ENCODE data around the gene KATNB1.
A peak's percentile ranks its signal among the peaks of the same experiment; 100 is the strongest.

KATNB1 gene

GRCh38 chr16:57756424-57757325 lies 21.1 kb downstream of the KATNB1 start:
- DNase-seq (ENCODE audit: low spot score) = no peak

- peak; percentile 93 for DNase-seq (ENCODE audit: low spot score)
These were observed 21.8 kb downstream of the KATNB1 start for GRCh38 chr16:57757326-57757786.

DNA sequence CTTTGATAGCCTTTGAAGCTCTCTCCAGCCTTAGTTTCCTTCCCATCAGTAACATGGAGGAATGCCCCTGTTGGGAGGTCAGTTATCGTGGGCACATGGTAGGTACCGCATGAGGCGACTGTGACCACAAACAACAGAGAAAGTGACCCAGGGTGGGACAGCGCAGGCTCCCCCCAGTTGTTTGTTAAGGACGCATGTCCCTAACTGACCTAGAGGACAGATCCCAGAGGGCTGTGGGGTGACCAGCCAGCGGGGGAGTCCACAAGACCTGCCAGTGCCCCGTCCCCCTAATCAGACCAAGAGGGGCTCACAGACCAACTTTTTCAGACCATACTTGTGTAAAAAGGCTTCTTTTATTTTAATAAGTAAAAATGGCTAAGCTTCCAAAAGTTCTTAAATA lies 22.3 kb downstream of the KATNB1 start:
- DNase-seq (ENCODE audit: low spot score) = no peak

DNA sequence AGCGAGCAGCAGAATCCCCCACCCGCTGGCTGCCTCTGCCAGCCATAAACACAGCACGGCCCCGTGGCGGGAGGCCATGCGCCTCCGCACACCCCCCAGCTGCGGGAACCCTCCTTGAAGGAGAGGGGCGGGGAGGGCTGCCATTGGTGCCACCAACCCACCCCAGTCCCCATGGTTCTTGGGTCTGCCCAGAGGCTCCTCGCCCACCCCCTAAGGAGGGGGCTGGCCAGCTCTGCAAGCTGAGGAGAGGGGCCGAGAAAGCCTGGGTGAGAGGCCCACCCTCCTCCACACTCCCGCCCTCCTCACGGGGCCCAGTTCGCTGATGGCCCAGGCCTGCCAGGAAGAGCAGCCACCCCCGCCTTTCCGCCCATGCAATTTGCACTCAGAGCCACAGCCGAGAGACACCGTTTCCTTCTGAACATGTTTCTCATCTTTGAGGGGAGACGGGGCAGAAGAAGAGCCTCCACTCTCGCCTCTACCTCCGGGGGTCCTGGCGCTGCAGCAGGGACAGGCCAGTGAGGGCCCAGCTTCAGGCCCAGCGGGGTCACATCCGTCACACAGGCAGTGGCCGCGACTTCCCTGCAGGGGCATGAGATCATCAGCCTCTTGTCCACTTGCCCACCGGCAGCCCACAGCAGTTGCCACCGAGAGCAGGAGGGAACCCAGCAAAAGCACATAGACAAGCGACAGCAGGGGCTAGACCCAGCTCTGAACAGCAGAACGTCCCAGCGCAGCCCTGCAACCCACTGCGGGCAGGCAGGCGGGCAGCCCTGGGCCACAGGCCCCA lies 23.0 kb downstream of the KATNB1 start:
- no peak for DNase-seq (ENCODE audit: low spot score)

- DNase-seq (ENCODE audit: low spot score) = no peak
These were observed 23.6 kb downstream of the KATNB1 start for GRCh38 chr16:57759131-57759530.

DNA sequence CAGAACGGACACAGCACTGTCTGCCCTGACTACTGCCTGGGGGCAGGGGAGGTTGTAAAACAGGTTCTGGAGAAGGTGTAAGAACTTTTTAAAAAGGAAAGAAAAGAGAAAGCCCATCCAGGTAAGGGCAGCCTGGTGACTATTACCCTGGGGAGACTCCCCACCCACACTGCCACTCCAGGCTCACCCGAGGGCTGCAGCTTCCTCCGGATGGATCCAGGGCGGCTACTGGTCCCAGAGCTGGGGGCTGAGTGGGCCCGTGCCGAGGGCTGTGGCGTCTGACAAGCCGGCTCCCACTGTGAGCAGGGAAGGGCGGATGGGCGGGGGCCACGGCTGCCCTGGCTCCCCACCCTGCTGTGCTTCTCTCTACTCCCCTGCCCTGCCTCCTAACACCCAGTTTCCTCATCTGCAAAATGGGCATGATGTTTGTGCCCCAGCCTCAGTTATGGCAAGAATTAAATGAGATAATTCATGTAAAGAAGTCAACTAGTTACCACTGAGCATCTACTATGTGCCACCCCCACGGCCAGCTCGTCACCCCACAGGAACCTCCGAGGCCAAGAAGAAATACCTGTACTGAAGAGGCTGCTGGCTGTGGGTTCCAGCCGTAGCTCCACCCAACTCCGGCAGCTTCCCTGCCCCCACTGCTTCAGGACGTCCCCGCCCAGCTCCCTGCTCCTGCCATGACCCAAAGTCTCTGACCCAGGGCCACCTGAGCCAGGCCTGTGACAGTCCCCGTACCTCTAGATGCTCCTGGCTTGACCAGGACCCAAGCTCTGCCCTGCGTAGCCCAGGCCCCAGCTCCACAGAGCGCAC lies 24.2 kb downstream of the KATNB1 start:
- no peak for DNase-seq (ENCODE audit: low spot score)

- no peak for DNase-seq (ENCODE audit: low spot score)
These were observed 25.0 kb downstream of the KATNB1 start for GRCh38 chr16:57760357-57761160.

DNA sequence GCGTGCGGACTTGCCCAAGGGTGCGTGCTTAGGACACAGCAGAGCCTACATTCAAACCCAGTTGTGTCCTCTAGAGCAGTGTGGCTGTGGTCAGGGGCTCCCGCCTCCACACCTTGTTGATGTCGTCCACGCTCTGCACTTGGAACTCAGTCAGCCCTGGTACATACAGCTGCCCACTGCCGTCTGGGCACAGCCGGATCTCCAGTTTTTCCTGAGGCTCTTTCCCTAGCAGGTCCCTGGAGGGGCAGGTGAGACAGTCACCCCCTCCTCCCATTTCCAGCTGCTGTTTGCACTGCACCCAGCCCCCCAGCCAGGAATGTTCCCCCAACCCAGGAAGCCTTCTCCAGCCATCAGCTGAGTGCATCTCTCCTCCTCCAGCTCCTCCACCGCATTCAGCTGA lies 25.7 kb downstream of the KATNB1 start:
- no peak for DNase-seq (ENCODE audit: low spot score)

- no peak for DNase-seq (ENCODE audit: low spot score)
These were observed 26.4 kb downstream of the KATNB1 start for GRCh38 chr16:57761957-57762356.

- DNase-seq (ENCODE audit: low spot score) = no peak
These were observed 26.9 kb downstream of the KATNB1 start for GRCh38 chr16:57762365-57763040.

DNA sequence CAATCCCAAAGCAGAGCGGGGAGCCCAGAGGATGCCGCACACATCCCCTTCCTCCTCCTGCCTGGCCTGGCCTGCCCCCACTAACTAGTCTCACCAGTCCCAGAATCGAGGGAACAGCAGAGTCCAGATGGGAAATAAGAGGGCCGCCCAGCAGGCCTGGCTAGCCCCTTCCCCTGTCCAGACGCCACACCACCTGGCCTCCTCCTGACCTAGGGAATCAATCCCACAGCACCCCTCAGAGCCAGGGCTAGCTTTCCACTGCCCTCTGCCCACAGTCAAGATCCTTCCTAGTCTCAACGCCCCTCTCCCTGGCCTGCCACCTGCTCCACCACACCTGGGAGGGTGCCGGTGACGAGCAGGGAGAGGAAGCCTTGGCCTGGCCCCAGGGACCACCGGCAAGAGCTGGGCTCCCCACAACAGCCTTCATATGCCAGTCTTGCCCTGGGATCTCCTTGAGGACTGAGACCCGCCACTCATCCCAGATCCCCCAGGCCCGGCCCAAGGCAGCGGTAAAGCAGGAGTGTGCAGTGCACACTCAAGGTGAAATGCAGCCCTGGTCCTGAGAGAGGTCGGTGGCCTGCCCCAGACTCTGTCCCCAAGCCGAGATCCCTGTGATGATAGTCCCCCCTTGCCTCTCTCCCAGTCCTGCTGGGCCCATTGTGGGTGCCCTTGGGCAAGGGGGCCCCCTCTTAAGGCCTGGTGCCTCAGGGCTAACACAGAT lies 27.9 kb downstream of the KATNB1 start:
- DNase-seq (ENCODE audit: low spot score) = no peak

DNA sequence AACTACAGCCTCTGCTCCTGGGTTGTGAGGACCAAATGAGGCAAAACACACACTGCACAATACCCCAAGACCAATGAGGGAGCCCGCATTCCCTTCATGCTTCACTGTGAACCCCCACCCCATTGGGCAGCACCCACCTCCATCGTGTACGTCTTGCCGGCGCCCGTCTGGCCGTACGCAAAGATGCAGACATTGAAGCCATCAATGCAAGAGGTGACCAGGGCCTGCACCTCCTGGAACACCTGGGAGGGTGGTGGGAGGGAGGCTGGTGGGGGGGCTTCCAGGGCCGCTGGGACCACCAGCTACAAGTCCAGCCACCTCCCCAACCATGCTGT lies 28.4 kb downstream of the KATNB1 start:
- no peak for DNase-seq (ENCODE audit: low spot score)

DNA sequence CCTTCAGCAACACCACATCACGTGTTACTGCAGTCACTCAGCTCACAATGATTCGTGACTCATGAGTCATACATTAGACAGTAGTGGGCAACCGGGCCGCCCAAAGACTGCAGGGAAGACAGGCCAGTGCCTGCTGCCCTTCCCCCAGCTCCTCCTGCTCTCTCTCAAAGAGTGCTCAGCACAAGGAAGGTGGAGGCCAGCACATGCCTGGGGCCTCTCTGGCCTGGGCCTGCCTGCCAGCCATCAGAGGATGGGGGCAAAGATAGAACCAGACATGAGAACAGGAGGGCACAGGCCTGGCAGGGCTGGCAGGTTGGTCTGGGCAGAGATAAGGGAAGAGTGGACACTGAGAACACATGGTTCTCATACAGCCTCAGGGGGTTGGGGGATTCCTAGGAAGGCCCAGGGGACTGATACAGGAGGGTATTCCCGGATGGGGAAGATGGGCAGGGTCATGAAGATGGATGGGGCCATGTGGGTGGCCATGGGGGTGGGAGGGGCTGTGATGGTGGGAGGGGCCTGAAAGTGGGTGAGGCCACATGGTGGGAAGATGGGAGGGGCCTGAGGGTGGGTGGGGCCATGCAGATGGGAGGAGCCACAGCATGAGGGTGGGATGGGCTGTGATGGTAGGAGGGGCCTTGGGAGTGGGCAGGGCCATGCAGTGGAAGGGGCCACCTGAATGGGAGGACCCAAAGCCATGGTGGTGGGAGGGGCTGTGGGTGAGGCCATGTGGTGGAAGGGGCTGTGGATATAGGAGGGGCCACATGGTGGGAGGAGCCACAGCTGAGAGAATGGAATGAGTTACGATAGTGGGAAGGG lies 29.0 kb downstream of the KATNB1 start:
- no peak for DNase-seq (ENCODE audit: low spot score)

DNA sequence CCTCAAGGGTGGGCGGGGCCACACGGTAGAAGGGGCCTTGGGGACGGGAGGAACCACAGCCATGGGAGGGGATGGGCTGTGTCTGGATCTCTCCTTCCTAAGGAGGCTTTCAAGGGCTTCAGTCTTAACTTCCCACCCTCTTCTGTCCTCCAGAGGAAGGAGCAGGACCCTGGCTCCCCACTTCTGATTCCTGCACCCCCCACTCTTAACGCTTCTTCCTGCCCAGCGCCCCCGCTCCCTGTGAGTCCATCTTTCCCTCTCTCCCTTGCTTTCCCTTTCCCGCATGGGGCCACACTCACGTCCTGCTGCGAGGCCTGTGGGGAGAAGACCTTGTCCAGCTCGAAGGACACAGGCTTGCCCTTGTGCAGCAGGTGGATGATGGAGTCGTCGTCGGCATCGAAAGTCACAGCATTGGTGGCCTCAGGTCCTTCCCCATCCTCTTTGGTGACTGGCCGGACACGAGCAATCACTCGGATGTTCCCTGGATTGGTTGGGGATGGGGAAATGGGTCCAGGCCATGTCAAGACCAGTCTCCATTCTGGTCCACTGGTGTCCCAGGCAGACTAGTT lies 29.7 kb downstream of the KATNB1 start:
- no peak for DNase-seq (ENCODE audit: low spot score)

GRCh38 chr16:57766714-57767348 lies 31.3 kb downstream of the KATNB1 start:
- DNase-seq (ENCODE audit: low spot score) = no peak

DNA sequence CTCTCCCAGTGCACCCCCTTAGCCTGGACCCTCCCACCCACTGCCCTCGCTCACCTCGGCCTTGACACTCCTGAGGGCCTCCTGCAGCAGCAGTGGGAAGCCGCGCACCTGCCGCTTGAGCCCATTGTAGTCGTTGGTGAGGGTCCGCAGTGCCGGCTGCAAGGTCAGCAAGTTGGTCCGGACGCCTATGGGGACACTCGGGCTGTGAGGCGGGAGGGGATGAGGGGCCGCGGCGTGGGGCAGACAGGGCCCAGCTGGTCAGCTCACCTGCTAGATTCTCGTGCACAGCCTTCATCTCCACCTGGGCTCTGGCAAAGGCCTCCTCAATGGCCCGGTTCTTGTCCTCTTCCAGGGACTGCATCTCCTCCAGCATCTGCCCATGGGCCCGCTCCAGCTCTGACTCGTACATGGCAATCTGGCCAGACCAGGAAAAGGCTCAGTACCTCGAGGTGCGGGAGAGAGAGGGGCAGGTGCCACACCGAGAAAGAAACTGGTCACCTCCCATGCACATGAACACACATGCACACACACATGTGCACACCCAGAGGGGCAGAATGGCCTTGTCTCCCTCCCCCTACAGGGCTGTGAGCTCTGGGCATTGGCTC lies 34.1 kb downstream of the KATNB1 start:
- DNase-seq (ENCODE audit: low spot score) = no peak

- DNase-seq (ENCODE audit: low spot score) = no peak
These were observed 34.8 kb downstream of the KATNB1 start for GRCh38 chr16:57770361-57770760.

- no peak for DNase-seq (ENCODE audit: low spot score)
These were observed 35.7 kb downstream of the KATNB1 start for GRCh38 chr16:57771141-57771785.

Data from ecto neural progenitor cell (in vitro differentiated cells).